Panc1 (cell line): ENCODE results near the gene PXN. TPM values are rescaled to one million over a fixed set of nuclear protein-coding genes. Genes with fewer than 3 reads are reported as not detected.

Experiments used
- ATAC-seq: fragments of 200-7000 bp; cut with Tn5 transposase; 2 replicates; pipeline ENCODE4 v1.9.1; 2020; ENCODE audit warnings: mild to moderate bottlenecking, moderate library complexity
- BruUV-seq: library from RNA; stranded (reverse); fragments of 400-500 nt; replicated peaks from 2 replicates; lab custom pipeline; 2021; lab: Mats Ljungman, UMichigan
- CTCF ChIA-PET: fragments of 300-600 bp; sonication (Branson Sonifier 250); formaldehyde crosslinking; loops from one replicate; lab custom pipeline; 2022; ENCODE audit warnings: antibody characterized with exemption; lab: Charles Lee
- POLR2A ChIA-PET: fragments of 300-600 bp; sonication (Branson Sonifier 250); formaldehyde crosslinking; loops from one replicate; lab custom pipeline; 2022; ENCODE audit warnings: antibody characterized with exemption; lab: Charles Lee
- DNase-seq: peaks from one replicate; pipeline ENCODE4 v3.0.0-alpha.2; 2010; ENCODE audit warnings: low read depth, low spot score
- H3K27ac ChIP-seq: 2 replicates; pipeline ENCODE4 v1.5.1; 2011; ENCODE audit warnings: mild to moderate bottlenecking, low read length, inconsistent platforms
- H3K27me3 ChIP-seq: fragments of 200-500 bp; sonication (Bioruptor generic); 2 replicates; pipeline ENCODE4 v1.6.0; 2014; ENCODE audit warnings: low read length, inconsistent platforms; ENCODE audit not compliant: control insufficient read depth, insufficient read depth
- H3K36me3 ChIP-seq: fragments of 200-500 bp; sonication (Bioruptor generic); 2 replicates; pipeline ENCODE4 v1.5.1; 2014; ENCODE audit warnings: inconsistent platforms, mild to moderate bottlenecking, low read length, moderate library complexity; ENCODE audit not compliant: control insufficient read depth, insufficient read depth
- H3K4me1 ChIP-seq: 2 replicates; pipeline ENCODE4 v1.5.1; 2011; ENCODE audit warnings: inconsistent platforms, mild to moderate bottlenecking, low read length, moderate library complexity; ENCODE audit not compliant: control insufficient read depth, insufficient read depth
- H3K4me3 ChIP-seq, 2 experiments: 2 replicates each; pipeline ENCODE4 v1.5.1; 2011 to 2012; ENCODE audit warnings: low read depth in 2 of 2, low read length in 2 of 2, mild to moderate bottlenecking in 2 of 2, inconsistent platforms in 1 of 2, moderate library complexity in 1 of 2
- H3K9me3 ChIP-seq: fragments of 200-500 bp; sonication (Bioruptor generic); 2 replicates; pipeline ENCODE4 v1.5.1; 2014; ENCODE audit warnings: low read depth, mild to moderate bottlenecking, inconsistent platforms, low read length, moderate library complexity; ENCODE audit not compliant: control insufficient read depth, insufficient read depth
- POLR2AphosphoS5 ChIP-seq: IDR thresholded peaks from 2 replicates; pipeline ENCODE4 v1.6.1; 2012; ENCODE audit warnings: mild to moderate bottlenecking, low read depth, low read length, moderate library complexity
- SIN3A ChIP-seq: IDR thresholded peaks from 2 replicates; pipeline ENCODE4 v1.6.1; 2012; ENCODE audit warnings: low read depth, mild to moderate bottlenecking, low read length, moderate library complexity, borderline replicate concordance; ENCODE audit not compliant: insufficient read depth
- TCF7L2 ChIP-seq: IDR thresholded peaks from 2 replicates; pipeline ENCODE4 v1.6.1; 2011; ENCODE audit warnings: mild to moderate bottlenecking, low read depth, low read length, inconsistent platforms
- in situ Hi-C: cut with HindIII; loops from 2 replicates; pipeline ENCODE4 v1.10.0; 2016; ENCODE audit warnings: low sequenced_read_pairs, low pct_unique_long_range_greater_than_20kb
- intact Hi-C: fragments of 100-400 bp; cut with micrococcal nuclease; formaldehyde crosslinking; loops from one replicate; pipeline ENCODE4 v1.10.0; 2022; ENCODE audit not compliant: unreplicated experiment
- total RNA-seq: library from RNA; stranded (reverse); gene quantifications from one replicate; pipeline ENCODE4 v1.2.1, GENCODE V29; 2021; ENCODE audit not compliant: unreplicated experiment
- TF ChIP-seq, protein P1 (sequence below): fragments of 450-650 bp; IDR thresholded peaks from 2 replicates; pipeline ENCODE4 v1.5.1; 2017; ENCODE audit warnings: mild to moderate bottlenecking
- TF ChIP-seq, protein P2 (sequence below), 2 experiments: IDR thresholded peaks; 2 replicates each; pipeline ENCODE4 v1.6.1; 2011 to 2012; ENCODE audit warnings: low read depth in 2 of 2, control low read depth in 1 of 2, low read length in 1 of 2, mild to moderate bottlenecking in 1 of 2, moderate library complexity in 1 of 2; ENCODE audit not compliant: insufficient read depth in 1 of 2

Gene PXN
- total RNA-seq, 1 experiment from 2014 or later = 484 TPM

DNA sequence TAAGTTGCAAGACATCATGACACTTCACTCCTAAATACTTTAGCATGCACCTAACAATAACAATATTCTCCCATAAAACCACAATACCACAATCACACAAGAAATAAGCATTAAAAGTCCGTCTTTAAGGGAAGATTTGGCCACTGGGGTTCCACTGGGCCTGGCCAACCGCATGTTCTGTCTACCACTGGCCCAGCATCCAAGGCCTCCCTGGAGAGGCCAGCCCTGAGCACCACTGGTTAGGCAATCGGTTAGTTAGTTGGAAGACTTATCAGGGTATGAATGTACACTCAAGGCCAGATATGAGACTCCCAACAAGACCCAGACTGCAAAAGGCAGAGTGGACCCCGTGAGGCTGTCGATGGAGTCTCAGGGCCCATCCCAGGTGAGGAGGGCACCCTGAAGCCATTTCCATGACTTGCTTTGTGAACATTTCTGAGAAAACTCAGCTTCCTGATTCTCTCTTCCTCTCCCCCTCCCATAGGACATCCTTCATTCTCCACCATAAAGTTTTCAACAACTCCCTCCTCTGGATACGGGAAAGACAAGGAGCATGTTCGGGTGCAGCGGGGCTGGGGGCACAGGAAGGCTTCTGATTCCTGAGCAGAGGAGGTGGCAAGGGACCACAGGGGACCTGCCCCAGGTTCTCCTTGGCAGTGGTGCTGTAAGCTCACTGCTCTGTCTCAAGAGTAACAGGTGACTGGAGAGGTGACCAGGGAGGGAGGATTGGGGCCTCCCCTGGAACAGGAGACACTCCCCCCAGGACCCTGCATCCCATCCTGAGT, 5.9 kb downstream of the PXN start:
- DNase-seq = no peak
- H3K27me3 ChIP-seq = no peaks in the 10 kb centered on the region
- H3K4me3 ChIP-seq = peak overlapping the region in 1 of 2 experiments; percentile 26; a peak in 2 of 4 replicates
- in situ Hi-C loops = no loop called here
- ATAC-seq = no peak
- peak; percentile 23; the same call in 1 of the 2 replicates for TF ChIP-seq POLR2AphosphoS5
- TF ChIP-seq TCF7L2 = no peak
- TF ChIP-seq, protein P1, sequence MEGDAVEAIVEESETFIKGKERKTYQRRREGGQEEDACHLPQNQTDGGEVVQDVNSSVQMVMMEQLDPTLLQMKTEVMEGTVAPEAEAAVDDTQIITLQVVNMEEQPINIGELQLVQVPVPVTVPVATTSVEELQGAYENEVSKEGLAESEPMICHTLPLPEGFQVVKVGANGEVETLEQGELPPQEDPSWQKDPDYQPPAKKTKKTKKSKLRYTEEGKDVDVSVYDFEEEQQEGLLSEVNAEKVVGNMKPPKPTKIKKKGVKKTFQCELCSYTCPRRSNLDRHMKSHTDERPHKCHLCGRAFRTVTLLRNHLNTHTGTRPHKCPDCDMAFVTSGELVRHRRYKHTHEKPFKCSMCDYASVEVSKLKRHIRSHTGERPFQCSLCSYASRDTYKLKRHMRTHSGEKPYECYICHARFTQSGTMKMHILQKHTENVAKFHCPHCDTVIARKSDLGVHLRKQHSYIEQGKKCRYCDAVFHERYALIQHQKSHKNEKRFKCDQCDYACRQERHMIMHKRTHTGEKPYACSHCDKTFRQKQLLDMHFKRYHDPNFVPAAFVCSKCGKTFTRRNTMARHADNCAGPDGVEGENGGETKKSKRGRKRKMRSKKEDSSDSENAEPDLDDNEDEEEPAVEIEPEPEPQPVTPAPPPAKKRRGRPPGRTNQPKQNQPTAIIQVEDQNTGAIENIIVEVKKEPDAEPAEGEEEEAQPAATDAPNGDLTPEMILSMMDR = no peak
- TF ChIP-seq, protein P2, sequence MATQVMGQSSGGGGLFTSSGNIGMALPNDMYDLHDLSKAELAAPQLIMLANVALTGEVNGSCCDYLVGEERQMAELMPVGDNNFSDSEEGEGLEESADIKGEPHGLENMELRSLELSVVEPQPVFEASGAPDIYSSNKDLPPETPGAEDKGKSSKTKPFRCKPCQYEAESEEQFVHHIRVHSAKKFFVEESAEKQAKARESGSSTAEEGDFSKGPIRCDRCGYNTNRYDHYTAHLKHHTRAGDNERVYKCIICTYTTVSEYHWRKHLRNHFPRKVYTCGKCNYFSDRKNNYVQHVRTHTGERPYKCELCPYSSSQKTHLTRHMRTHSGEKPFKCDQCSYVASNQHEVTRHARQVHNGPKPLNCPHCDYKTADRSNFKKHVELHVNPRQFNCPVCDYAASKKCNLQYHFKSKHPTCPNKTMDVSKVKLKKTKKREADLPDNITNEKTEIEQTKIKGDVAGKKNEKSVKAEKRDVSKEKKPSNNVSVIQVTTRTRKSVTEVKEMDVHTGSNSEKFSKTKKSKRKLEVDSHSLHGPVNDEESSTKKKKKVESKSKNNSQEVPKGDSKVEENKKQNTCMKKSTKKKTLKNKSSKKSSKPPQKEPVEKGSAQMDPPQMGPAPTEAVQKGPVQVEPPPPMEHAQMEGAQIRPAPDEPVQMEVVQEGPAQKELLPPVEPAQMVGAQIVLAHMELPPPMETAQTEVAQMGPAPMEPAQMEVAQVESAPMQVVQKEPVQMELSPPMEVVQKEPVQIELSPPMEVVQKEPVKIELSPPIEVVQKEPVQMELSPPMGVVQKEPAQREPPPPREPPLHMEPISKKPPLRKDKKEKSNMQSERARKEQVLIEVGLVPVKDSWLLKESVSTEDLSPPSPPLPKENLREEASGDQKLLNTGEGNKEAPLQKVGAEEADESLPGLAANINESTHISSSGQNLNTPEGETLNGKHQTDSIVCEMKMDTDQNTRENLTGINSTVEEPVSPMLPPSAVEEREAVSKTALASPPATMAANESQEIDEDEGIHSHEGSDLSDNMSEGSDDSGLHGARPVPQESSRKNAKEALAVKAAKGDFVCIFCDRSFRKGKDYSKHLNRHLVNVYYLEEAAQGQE (IDR thresholded peaks at IDR 0.05; ENCODE audit: insufficient read depth in 1 of 2, low read depth in 2 of 2, low read length in 1 of 2) = no peak
- no peak for TF ChIP-seq SIN3A
- H3K9me3 ChIP-seq = no peaks in the 10 kb centered on the region
- POLR2A ChIA-PET = no interaction called here
- CTCF ChIA-PET = no interaction called here
- intact Hi-C loops = no loop called here
- H3K27ac ChIP-seq = peak overlapping the region; percentile 100
- no TSS peak for BruUV-seq
- H3K36me3 ChIP-seq = peaks cover 6% of the 10 kb centered on the region
- H3K4me1 ChIP-seq = peaks cover 77% of the 10 kb centered on the region

DNA sequence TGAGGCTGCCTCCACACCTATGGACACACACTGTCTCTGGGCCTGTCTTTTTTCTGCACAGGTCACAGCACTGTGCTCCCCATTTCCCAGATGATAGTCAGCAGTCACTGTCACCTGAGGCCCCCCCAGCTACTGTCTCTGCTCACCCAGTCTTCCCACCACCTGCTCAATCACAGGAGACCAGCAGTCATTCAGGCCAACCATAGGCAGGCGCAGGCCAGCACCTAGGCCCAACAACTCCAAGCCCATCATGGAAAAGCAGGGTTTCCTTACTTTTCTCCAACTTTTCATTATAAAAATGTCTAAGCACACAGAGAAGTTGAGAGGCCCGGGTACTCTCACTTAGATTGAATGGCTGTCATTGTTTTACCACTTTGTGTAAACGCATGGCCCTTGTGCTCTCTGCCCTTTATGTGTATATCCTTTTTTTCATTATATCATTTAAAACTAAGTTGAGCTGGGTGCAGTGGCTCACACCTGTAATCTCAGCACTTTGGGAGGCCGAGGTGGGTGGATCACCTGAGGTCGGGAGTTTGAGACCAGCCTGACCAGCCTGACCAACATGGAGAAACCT, 7.1 kb downstream of the PXN start:
- in situ Hi-C loops = no loop called here
- H3K27me3 ChIP-seq = no peaks in the 10 kb centered on the region
- TF ChIP-seq TCF7L2 (no peak), POLR2AphosphoS5 (no peak), SIN3A (no peak)
- TF ChIP-seq, protein P1 = no peak
- TF ChIP-seq, protein P2 (IDR thresholded peaks at IDR 0.05; ENCODE audit: insufficient read depth in 1 of 2, low read depth in 2 of 2, low read length in 1 of 2) = no peak

More for the DNA sequence above, 7.1 kb downstream of the PXN start:
- CTCF ChIA-PET = interaction anchor here (2.0 kb wide), 1 partner anchor 30 kb away, joined by 10 read pairs; no protein-coding TSS in a partner anchor
- ATAC-seq (no peak), DNase-seq (no peak)
- H3K4me3 ChIP-seq = peak overlapping the region in 1 of 2 experiments; percentile 24; a peak in 2 of 4 replicates
- POLR2A ChIA-PET = interaction anchor here (1.2 kb wide), 1 partner anchor 9 kb away, joined by 3 read pairs; no protein-coding TSS in a partner anchor
- H3K27ac ChIP-seq = peak overlapping the region; percentile 100
- H3K36me3 ChIP-seq = peaks cover 4% of the 10 kb centered on the region; the same call in 1 of the 2 replicates
- intact Hi-C loops = no loop called here
- no TSS peak for BruUV-seq
- H3K9me3 ChIP-seq = no peaks in the 10 kb centered on the region
- peaks cover 88% of the 10 kb centered on the region for H3K4me1 ChIP-seq
